SK-N-DZ (cell line): ENCODE results near the gene PNPLA7.
"Not testable (repeated sequence)": the region's sequence is repeated elsewhere in the genome, so short reads cannot be mapped to it uniquely, and the experiment has no call there.

Experiments used
- DNase-seq: peaks from one replicate; pipeline ENCODE4 v3.0.0-alpha.2; 2015; ENCODE audit warnings: low spot score

Gene PNPLA7

DNA sequence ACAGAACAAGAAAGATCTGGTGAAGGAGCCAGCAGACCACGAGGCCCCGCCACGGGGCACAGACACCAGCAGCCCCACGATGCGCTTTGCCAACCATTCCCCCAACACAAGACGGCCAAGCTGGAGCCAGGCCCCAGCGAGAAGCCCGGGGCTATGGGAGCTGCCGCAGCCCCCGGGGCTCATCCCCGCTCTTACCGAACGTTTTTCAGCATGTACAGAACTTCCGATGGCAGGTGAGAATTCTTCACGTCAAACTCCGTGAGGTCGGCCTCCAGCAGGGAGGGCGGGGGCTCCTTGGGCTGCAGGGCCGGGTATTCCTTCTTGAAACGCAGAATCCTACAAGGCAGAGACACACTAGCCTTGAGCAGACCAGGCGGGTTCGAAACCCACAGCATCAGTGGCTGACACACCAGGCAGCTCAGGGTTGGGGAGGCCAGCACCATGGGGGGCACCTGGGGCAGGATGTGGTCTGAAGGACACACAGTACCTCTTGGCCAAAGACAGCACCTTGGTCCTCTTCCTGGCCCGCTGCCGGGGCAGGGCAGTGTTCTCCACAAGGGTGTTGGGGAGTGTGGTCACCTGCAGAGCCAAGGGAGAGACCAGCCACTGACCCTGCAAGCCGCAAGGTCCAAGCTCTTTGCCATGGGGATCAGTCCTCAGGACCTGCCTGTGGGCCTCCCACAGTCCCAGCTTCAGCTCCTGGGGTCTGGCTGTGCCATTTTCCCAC is 6.8 kb downstream of the PNPLA7 start:
- no peak for DNase-seq

DNA sequence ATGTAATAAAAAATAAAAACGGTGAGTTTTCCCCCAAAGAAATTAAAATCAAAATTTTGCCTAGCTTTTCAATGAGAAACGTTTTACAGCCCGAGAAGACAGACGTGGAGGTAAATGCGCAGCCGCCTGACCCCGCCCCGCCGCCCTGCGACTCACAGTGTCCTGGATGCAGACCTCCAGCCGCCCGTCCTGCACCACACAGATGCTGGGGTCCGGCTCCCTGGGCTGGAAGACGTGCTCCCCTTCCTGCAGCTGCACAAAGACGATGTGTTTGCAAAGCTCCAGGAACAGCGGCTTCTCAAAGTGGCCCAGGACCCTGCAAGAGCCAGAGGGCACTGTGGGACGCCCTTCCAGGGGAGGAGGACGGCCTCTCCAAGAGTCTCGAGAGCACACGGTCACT is 7.7 kb downstream of the PNPLA7 start:
- no peak for DNase-seq

DNA sequence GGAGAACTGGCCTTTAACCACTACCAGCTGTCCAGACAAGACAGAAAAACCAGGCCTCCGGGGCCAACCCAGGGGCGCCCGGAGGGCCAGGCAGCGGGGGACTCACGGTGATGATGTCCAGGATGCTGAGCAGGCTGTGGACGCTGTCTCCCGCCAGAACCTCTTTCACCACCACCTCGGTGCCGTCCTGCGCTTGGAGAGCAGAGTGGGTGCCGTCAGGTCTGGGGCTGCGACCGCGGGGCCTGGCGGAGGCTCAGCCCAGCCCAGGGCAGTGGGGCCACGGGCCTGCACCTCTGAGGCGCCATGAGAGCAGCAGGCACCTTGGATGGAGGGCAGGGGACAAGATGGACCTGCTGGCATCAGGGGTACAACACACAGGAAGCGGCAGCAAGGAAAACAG is 9.7 kb downstream of the PNPLA7 start:
- no peak for DNase-seq

DNA sequence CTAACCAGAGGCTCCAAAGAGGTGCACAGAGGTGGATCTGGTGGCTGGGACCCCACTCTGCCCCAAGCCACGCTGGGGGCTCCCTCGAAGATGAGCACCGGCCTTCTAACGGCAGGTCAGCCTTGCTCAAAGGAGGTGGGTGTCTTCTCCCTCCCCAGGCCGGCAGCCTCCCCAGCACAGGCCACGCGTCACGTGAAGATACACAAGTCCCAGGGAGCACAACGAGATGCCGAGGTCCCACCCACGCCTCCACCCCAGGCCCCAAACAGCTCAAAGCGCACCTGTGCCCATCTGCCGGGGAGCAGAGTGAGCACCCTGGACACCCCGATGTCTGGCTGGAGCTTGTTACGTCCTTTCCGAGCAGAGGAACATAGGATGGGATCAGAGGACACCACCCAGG is 12.1 kb downstream of the PNPLA7 start:
- DNase-seq: no peak

DNA sequence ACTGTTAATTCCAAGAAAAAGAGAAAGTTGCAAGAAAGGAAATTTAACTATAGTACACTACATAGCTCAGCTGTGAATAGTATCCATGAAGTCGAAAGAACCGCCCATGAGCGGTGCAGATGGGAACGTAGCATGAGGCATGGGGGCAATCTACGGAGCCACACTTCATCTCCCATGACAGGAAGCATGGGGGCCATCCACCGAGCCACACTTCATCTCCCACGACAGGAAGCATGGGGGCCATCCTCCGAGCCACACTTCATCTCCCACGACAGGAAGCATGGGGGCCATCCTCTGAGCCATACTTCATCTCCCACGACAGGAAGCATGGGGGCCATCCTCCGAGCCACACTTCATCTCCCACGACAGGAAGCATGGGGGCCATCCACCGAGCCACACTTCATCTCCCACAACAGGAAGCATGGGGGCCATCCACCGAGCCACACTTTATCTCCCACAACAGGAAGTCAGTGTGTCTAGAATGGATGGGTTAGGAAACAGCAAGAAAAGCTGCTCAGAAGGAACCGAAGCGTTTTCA is 13.5 kb downstream of the PNPLA7 start:
- DNase-seq: not testable (repeated sequence)

DNA sequence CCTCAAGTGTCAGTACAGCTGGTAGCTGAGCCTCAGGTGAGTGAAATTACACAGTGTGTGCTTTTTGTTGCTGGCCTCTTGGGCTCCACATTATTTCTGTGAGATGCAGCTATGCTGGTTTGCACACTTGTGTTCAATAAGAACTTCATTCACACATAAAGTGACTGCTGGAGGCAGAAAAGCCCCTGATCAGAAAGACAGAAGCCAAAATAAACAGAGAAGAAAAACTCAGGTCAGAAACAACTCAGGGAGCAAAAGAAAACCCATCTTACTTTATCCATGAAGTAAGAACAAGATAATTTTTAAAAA is 15.1 kb downstream of the PNPLA7 start:
- DNase-seq: no peak

DNA sequence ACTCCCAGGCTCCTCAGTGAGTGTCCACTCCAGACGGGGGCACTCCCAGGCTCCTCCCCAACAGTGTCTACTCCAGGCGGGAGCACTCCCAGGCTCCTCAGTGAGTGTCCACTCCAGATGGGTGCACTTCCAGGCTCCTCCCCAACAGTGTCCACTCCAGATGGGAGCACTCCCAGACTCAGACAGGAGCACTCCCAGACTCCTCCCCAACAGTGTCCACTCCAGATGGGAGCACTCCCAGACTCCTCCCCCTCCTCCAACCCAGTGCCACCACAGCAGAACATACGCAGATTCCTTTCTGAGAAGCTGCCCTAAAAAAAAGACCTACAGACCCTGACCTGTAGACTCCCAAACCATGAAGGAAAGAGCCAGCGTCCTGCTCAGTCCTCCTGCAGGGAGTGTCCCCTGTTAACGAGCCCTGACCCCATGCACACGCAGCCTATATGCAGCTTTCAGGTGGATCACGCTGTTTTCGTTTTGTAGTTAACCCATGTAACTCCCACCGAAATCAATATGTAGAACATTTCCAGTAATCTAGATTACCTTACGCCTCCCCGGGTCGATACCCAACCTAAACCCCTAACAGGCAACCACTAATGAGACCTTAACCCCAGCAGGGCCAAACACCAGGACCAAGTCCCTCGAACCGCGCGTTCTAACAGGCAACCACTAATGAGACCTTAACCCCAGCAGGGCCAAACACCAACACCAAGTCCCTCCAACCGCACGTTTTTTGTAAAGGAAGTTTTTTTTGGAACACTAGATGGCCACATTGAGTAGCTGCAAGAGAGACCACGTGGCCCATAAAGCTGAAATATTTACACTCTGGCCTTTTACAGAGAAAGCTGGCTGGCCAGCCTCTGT is 15.7 kb downstream of the PNPLA7 start:
- peak; percentile 75 for DNase-seq

DNA sequence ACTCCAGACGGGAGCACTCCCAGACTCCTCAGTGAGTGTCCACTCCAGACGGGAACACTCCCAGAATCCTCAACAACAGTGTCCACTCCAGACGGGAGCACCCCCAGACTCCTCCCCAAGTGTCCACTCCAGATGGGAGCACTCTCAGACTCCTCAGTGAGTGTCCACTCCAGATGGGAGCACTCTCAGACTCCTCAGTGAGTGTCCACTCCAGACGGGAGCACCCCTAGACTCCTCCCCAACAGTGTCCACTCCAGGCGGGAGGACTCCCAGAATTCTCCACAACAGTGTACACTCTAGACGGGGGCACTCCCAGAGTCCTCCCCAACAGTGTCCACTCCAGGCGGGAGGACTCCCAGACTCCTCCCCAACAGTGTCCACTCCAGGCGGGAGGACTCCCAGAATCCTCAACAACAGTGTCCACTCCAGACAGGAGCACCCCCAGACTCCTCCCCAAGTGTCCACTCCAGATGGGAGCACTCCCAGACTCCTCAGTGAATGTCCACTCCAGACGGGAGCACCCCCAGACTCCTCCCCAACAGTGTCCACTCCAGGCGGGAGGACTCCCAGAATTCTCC is 17.2 kb downstream of the PNPLA7 start:
- DNase-seq: not testable (repeated sequence)

DNA sequence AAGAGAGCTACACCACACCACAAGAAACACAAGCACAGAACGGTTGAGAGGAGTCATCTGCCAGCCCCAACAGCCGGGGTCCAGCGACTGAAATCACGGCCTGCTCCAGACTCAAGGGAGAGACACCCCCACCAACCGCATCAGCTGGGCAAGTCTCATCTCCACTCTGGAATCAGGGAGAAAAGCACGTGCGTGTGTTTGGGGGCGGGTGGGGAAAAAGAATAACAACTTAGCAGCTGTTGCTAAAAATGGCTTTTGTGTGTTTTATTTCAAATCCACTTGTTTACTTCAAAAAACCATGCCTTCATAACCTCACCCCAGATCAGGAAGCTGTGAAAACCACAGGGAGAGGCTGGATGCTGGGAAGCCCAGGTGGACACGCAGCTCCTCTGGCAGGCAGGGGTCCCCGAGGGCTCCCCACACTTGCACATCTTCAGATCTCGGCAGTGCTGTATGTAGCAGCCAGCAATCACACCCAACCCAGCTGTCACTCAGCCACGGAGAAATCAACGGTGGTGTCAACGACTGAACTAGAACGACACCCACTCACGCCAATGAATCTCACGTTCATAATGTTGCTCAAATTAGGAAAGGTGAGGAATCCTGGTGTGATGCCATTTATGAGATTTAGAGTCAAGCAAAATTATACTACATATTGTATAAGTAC is 19.0 kb downstream of the PNPLA7 start:
- no peak for DNase-seq

DNA sequence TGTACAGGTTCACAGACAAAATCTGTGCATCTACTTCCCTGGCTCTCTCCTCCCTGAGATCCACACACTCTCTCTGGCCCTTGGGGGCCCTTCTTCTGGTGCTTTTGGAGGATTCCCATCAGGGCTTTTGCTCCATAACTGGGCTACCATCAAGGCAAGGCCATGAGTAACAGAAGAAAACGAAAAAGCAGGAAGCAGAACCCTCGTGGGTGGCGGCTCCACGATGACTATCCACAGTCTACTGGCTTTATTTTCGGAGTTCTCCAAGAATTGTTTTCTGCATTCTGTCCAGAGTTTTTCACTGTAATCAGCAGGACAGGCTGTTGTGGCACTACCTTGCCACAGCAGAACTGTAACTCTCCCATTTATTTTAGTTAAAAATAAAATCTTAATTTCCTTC is 19.9 kb downstream of the PNPLA7 start:
- DNase-seq: no peak

DNA sequence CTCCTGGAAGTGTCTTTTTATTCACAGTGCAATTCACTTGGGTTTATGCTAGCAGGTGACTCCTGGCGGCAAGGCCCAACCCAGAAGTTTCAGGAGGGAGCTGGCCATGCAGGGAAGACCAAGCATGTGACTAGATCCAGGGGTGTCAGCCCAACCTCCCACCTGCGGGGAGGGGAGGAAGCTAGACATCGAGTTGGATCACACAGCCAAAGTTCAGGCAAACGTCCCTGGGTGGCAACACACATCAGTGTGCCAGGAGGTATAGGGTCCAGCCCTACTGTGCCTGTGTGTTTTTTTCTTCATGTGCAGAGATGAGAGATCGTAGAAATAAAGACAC is 25.3 kb downstream of the PNPLA7 start:
- no peak for DNase-seq

DNA sequence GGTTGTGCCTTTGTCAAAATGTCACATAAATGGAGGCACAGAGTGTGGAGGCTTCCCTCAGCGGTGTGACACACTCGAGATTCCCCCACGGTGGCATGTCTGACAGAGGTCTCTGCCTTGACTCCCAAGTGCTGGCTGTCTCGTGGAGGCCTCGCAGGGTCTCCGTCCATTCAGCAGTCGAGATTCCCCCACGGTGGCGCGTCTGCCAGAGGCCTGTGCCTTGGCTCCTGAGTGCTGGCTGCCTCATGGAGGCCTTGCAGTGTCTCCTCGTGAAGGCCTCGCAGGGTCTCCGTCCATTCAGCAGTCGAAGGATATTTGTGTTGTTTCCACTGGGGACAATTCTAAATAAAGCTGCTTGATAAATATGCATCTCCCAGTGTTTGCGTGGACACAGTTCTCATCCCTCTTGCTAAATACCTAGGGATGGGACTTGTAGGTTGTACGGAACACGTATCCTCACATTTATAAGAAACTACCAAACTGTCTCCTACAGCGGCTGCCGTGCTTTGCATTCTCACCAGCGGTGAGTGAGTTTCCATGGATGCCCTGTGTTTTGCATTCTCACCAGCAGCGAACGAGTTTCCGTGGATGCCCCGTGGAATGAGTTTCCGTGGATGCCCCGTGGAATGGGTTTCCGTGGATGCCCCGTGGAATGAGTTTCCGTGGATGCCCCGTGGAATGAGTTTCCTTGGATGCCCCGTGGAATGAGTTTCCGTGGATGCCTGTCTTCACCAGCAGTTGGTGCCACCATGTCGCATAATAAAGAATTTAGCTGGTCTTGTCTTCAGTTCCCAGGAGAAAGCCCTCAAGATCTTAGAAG is 25.8 kb downstream of the PNPLA7 start:
- no peak for DNase-seq

DNA sequence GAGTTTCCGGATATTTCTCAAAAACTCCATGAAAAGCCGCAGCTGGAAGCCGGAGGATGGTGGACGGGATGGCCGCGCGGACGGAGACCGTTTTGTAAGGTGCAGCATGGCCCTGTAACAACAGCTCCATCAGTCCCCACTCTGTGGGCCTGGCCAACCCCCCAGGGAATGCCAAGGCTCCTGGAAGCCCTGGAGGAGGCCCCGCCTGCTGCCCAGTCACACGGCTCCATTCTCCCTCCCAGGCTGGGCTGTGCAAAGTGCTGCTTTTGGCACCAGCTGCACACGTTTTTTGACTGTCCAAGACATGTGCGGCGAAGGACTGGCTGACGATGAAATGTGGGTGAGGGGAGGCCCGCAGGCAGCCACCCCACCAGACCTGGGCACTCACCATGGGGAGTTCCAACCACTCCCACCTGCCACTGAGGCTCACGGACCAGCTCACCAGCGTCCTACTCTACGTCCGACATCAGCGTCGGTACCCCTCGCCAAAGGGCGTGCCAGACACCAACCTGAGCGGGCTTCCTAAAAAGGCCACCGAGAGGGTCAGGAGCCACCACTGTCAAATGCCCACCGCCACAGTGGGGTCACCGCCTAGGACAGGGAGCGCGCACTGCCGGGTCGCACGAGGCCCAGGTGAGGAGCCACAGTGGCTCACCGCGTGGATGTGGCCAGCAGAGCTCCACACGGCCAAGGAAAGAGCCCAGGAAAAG is 27.3 kb downstream of the PNPLA7 start:
- no peak for DNase-seq

DNA sequence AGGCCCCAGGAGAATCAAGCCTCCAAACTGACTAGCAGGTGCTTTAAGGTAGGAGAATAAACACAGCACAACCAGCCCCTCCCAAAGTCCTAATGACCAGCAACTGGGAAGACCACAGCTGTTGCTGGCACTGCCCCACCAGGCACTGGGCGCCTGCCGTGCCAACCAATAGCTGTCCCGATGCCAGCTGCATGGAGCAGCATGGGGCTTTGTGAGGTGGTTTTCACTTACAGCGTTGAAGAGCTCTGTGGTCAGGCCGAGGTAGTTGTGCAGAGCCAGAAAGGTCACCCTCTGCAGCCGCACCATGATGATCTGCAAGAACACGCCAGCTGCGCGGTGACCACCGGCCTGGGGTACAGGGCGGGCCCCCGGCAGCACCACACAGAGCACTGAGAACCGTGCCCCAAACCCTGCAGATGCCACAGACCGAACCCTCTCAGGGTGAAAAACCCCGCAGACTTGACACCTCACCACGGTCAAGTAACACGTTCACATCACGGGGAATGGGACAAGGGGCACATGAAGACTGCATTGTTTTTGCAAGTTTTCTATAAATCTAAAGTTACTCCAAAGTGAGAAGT is 28.7 kb downstream of the PNPLA7 start:
- no peak for DNase-seq

DNA sequence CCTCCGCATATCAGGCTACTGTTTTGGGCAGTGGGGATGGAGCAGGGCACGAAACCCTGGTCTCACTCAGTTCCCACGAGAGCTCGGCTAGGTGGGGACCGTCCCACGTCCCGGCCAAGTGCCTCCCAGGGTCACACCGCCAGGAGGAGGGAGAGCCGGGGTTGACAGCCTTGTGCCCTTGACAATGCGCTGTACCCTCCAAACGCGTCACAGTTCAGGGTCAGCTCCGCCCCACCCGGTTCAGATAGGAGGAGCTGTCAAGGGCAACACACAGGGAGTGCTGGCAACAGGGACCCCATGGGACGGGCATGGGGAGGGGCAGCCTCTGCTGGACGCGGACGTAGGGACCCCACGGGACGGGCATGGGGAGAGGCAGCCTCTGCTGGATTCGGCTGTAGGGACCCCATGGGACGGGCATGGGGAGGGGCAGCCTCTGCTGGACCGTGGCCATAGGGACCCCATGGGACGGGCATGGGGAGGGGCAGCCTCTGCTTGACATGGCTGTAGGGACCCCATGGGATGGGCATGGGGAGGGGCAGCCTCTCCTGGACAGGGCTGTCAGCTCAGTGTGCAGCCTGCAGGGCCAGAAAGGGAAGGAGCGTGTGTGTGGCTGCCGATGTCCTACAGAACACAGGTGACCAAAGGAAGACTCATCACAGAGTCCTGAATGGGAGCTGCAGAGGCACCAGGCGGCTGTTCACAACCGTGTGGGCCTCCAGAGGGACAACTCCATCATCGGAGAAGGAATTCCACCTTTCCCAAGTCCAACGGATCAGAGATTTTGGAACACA is 29.4 kb downstream of the PNPLA7 start:
- DNase-seq: no peak

DNA sequence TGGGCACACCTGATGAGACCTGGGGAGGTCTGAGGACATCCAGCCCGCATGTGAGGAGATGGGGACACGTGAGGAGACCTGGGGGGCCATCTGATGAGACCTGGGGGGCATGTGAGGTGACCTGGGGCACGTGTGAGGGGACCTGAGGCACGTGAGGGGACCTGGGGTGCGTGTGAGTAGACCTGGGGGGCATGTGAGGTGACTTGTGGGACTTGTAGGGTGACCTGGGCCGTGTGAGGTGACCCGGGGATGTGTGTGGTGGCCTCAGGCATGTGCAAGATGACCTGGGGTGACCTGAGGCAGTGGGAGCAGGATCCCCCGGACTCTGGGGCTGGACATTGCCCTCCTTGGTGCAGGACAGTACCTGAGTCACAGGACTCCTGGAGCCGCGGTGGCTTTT is 30.6 kb downstream of the PNPLA7 start:
- DNase-seq: no peak

DNA sequence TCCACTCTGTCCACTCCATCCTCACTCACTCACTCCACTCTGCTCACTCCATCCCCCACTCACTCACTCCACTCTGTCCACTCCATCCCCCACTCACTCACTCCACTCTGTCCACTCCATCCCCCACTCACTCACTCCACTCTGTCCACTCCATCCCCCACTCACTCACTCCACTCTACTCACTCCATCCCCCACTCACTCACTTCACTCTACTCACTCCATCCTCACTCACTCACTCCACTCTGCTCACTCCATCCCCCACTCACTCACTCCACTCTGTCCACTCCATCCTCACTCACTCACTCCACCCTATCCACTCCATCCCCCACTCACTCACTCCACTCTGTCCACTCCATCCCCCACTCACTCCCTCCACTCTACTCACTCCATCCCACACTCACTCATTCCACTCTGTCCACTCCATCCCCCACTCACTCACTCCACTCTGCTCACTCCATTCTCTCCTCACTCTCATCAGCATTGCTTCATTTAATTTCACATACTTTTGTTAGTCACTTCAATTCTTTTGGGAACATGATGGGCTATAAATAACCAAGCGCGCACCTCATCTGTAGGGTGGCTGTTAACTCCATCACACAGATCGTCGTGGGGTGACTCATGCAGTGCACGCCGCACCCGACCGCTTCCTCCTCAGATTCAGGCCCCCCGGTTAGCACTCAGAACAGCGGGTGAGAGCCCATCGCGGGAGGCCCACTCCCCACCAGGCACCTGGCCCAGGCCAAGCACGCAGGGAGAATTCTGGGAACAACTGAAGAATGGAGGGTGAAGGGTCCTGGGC is 31.3 kb downstream of the PNPLA7 start:
- not testable (repeated sequence) for DNase-seq

DNA sequence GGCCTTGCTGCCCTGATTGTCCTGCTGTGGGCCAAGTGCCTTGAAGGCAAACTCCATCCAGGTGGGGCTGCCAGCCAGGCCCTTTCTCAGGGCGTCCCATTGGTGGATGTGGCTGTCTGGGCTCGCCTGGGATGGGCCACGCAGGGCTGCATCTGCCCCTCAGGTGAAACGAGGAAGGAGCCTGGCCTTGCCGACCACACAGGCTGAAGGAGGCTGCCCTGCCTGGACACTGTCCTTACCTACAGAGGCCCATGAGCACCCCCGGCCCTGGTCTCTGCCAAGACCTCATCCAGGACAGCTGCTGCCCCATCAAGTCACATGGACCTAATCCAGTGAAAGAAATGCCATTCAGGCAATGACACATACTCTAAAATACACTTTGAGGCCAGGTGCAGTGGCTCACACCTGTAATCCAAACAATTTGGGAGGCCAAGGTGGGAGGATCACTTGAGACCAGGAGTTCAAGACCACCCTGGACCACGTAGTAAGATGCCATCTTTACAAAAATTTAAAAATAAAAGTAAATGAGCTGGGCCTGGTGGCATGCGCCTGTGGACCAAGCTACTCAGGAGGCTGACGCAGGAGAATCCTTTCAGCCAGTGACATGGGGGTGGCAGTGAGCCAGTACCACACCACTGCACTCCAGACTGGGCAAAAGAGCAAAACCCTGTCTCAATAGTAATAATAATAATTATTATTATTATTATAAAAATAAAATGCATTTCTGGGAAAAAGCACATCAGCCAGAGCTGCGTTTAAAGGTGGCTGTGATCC is 33.9 kb downstream of the PNPLA7 start:
- DNase-seq: no peak
